Activated CD4-positive, alpha-beta T cell treated with anti-CD3 and anti-CD28 coated beads for 4 hours (primary cell): ENCODE results near the gene PLA2G7.

Source experiments
- DNase-seq, 2 donors: peaks; one replicate each; pipeline ENCODE4 v3.0.0-alpha.2; 2020

The PLA2G7 gene

DNA sequence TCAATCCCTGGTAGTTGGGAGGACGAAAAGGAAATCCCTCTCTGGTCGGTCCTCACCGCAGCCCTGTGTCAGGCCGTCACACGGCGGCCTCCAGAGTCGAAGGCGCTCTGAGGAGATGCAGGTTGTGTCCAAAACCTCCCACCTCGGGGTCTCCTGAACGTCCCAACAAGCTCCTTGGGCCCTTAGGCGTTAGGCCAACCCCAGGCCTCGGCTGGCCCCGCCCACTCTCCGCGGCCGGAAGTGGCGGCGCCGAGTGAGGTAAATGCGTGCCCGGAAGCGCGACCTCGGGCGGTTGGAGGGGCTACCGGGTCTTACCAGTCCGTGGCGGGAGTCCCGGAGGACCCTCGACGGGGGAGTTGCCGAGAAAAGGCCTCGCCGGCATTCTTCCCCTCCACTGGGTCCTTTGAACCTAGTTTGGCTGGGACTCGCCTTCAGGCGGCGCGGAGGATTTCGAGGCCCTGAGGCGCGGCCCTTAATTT lies 47.5 kb downstream of the PLA2G7 start, which contains the start of gene TDRD6:
Gene TDRD6, plus strand, starts transcription at position 267 of the 479 bp plus-strand sequence. CDS start 244 bp downstream, outside the sequence.
- no peak for DNase-seq

DNA sequence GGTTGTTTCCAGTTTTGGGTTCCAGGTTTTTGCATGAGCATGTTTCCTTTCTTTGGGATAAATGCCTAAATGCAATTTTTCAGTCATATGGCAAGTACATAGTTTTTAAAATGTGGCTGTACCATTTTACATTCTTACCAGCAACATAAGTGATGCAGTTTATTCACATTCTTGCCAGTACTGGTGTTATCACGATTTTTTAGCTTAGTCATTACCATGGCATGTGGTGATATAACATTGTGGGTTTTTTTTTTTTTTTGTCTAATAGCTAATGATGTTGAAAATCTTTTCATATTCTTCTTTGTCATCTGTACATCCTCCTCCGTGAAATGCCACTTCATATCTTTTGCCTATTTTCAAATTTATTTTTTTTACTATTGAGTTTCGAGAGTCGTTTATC lies 50.4 kb downstream of the PLA2G7 start:
- DNase-seq: no peak

DNA sequence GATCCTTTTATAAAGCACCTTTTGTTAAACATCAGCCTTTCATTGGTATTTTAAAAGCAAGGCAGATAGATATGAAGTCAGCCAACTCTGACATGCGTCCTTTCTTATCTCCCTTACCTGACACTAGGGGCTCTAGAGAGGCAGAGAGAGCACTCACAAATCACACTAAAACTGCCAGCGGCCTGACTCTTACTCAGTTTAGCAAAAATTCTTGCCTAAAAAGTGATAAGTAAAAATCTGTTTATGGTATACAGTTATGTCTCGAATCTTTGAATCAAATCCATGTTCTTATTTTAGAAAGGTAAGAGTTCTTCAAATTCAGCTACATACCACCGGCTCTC lies 57.9 kb downstream of the PLA2G7 start:
- no peak for DNase-seq

DNA sequence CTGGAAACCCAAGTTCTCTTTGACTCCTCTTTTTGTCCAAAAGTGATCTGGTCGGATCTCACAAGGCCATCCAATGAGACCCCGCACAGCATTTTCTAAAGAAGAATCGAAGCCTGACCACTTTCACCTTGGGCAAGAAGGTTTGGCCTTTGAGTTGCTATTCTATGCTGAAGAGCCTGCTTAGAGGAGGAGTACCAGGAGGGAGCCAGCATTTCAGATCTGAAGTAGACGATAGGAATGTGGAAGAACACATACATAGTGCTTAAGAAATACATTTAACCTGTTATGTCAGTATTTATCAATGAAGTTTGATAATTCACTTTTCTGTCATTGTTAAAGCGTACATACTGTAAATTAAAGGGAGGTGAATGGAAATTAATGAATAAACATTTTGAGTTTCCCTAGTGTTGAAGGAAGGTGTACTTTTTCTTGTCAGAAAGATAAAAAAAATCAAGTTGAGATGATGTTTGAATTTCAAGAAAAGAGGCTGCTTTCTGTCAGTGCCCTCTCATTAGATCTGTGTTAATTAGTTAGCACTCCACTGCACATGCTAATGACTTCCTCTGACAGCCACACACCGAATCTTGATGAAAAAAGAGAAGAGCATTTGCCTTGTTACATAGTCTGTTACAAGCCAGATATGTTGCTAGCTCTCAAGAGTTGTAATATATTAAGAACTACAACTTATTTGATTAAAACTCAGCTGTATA lies 58.4 kb downstream of the PLA2G7 start:
- no peak for DNase-seq

GRCh38 chr6:46674410-46674809 lies 60.8 kb downstream of the PLA2G7 start:
- DNase-seq: no peak

DNA sequence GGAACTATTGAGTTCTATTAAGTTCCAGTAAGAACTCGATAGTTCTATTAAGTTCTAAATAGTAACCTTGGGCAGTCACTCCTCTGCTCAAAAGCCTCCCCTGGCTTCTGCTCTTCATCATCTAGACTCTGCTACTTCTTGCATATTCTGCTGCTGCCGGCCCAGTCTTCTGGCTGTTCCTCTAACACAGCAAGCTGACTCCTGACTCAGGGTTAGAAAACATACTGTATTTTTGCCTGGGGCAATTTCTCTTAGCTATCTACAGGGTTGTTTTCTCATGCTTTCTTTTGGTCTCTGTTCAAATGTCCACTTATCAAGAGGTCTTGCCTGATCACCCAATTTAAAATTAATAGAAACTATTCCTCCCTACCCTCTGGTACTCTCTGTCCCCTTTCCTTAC lies 67.8 kb downstream of the PLA2G7 start:
- DNase-seq: no peak

- no peak for DNase-seq
Measured at GRCh38 chr6:46661483-46661882, 73.7 kb downstream of the PLA2G7 start.

DNA sequence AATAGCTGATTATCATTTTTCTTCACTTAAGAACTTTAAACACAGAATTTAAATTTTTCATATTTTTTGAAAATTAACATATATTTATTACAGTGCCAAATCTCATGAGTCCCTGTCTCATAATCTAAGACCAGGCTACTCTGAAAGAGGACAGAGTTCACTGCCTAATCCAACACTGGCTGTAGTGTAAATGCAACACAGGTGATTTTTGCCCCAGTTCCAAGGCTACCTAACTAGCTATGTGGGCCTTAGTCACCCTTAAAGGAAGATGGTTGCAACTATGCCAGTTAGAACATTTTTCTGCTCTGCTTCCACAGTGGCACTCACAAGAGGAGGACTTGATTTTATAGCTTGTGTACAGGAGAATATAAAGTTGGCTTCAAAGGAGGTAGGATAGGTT lies 77.5 kb downstream of the PLA2G7 start:
- DNase-seq: no peak

DNA sequence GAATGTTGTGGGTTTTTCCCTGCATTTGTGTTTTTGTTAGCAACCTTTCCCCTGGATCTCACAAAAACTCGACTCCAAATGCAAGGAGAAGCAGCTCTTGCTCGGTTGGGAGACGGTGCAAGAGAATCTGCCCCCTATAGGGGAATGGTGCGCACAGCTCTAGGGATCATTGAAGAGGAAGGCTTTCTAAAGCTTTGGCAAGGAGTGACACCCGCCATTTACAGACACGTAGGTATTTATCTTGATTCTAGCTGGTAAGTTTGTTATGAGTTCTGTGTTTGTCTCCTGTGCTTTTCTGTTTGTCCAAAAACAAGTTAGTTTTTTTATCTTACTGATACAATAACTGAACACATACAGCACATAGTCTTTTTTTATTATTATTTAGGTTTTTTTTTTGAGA lies 79.4 kb downstream of the PLA2G7 start:
- DNase-seq: no peak
